Spleen (tissue), 7 donors: Measurements from ENCODE around the gene ACSS1.

Experiments used
- POLR2A ChIP-seq, 3 donors: fragments of 450-650 bp; IDR thresholded peaks; one replicate each; pipeline ENCODE4 v1.5.1; 2017; ENCODE audit warnings: antibody characterized with exemption in 3 of 3, mild to moderate bottlenecking in 1 of 3
- TF ChIP-seq, protein P1 (sequence below), 11 experiments: fragments of 200-600 bp in 7 of 11; fragments of 450-650 bp in 4 of 11; sonication (generic) in 4 of 11; IDR thresholded peaks in 8 of 11; conservative IDR thresholded peaks in 3 of 11; 1 replicate in 7 of 11; 2 replicates in 4 of 11; pipeline versions ENCODE4 v1.4.0 to v1.8.0; 2016 to 2021; ENCODE audit warnings: antibody characterized with exemption in 11 of 11, inconsistent platforms in 4 of 11, mild to moderate bottlenecking in 1 of 11
- donor health status: DM: no; HTN: no; CAD: no; lungs with moderate emphysema.
- donor health status: DM: no; HTN: no; CAD: no.
- donor health status: DM: no; HTN: no; CAD: no.

GRCh38 chr20:25058847-25059810 is 1.2 kb upstream of the ACSS1 start:
- no peak for TF ChIP-seq POLR2A (IDR thresholded peaks at IDR 0.05)
- TF ChIP-seq, protein P1, sequence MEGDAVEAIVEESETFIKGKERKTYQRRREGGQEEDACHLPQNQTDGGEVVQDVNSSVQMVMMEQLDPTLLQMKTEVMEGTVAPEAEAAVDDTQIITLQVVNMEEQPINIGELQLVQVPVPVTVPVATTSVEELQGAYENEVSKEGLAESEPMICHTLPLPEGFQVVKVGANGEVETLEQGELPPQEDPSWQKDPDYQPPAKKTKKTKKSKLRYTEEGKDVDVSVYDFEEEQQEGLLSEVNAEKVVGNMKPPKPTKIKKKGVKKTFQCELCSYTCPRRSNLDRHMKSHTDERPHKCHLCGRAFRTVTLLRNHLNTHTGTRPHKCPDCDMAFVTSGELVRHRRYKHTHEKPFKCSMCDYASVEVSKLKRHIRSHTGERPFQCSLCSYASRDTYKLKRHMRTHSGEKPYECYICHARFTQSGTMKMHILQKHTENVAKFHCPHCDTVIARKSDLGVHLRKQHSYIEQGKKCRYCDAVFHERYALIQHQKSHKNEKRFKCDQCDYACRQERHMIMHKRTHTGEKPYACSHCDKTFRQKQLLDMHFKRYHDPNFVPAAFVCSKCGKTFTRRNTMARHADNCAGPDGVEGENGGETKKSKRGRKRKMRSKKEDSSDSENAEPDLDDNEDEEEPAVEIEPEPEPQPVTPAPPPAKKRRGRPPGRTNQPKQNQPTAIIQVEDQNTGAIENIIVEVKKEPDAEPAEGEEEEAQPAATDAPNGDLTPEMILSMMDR (IDR thresholded peaks at IDR 0.05 in 8 of 11, conservative IDR thresholded peaks at IDR 0.05 in 3 of 11), result no peak
